Loucy (cell line): ENCODE measurements around the gene YTHDF1.

Experiments used
- H2AFZ ChIP-seq: fragments of 200-600 bp; sonication (generic); 2 replicates; pipeline ENCODE4 v1.6.0; 2016; ENCODE audit warnings: antibody characterized with exemption, mild to moderate bottlenecking, low read length, moderate library complexity
- H3F3A ChIP-seq: fragments of 200-600 bp; 2 replicates; pipeline ENCODE4 v1.6.0; 2016; ENCODE audit warnings: antibody characterized with exemption, low read depth, mild to moderate bottlenecking
- H3K27me3 ChIP-seq: fragments of 200-600 bp; sonication (generic); 2 replicates; pipeline ENCODE4 v1.6.1; 2014; ENCODE audit warnings: low read length, mild to moderate bottlenecking; ENCODE audit not compliant: insufficient read depth, poor library complexity, severe bottlenecking
- H3K36me3 ChIP-seq: fragments of 200-600 bp; sonication (generic); 2 replicates; pipeline ENCODE4 v1.6.1; 2016; ENCODE audit warnings: low read length; ENCODE audit not compliant: insufficient read depth
- H3K4me1 ChIP-seq: fragments of 200-600 bp; sonication (generic); 2 replicates; pipeline ENCODE4 v1.5.1; 2014; ENCODE audit warnings: low read length, mild to moderate bottlenecking; ENCODE audit not compliant: insufficient read depth, poor library complexity, severe bottlenecking
- H3K4me2 ChIP-seq: fragments of 200-600 bp; sonication (generic); 2 replicates; pipeline ENCODE4 v1.6.0; 2014; ENCODE audit warnings: antibody characterized with exemption, low read length, low read depth, mild to moderate bottlenecking; ENCODE audit not compliant: poor library complexity, severe bottlenecking
- H3K4me3 ChIP-seq: fragments of 200-600 bp; sonication (generic); 2 replicates; pipeline ENCODE4 v1.5.1; 2014; ENCODE audit warnings: low read length, mild to moderate bottlenecking, mixed read lengths; ENCODE audit not compliant: poor library complexity, severe bottlenecking
- H3K79me2 ChIP-seq: fragments of 200-600 bp; sonication (generic); 2 replicates; pipeline ENCODE4 v1.6.1; 2014; ENCODE audit warnings: low read length; ENCODE audit not compliant: insufficient read depth
- H3K9ac ChIP-seq: fragments of 200-600 bp; sonication (generic); 2 replicates; pipeline ENCODE4 v1.6.0; 2014; ENCODE audit warnings: mild to moderate bottlenecking, low read depth, low read length, moderate library complexity; ENCODE audit not compliant: poor library complexity, severe bottlenecking
- H3K9me2 ChIP-seq: fragments of 200-600 bp; sonication (generic); replicated peaks from 2 replicates; pipeline ENCODE4 v1.6.1; 2016; ENCODE audit warnings: low read depth, low read length, mixed read lengths
- H3K9me3 ChIP-seq: fragments of 200-600 bp; sonication (generic); 2 replicates; pipeline ENCODE4 v1.6.1; 2014; ENCODE audit warnings: mild to moderate bottlenecking, antibody characterized with exemption, low read length, low read depth; ENCODE audit not compliant: insufficient read depth
- H4K20me1 ChIP-seq: fragments of 200-600 bp; sonication (generic); 2 replicates; pipeline ENCODE4 v1.6.0; 2014; ENCODE audit warnings: antibody characterized with exemption, low read length, mild to moderate bottlenecking; ENCODE audit not compliant: insufficient read depth, poor library complexity, severe bottlenecking
- EZH2phosphoT487 ChIP-seq: fragments of 200-600 bp; IDR thresholded peaks from 2 replicates; pipeline ENCODE4 v1.6.1; 2018; ENCODE audit warnings: antibody characterized with exemption, mild to moderate bottlenecking, moderate library complexity, borderline replicate concordance
- TF ChIP-seq, protein P1 (sequence below): fragments of 200-600 bp; sonication (generic); conservative IDR thresholded peaks from 2 replicates; pipeline ENCODE4 v1.5.1; 2014; ENCODE audit warnings: mild to moderate bottlenecking, antibody characterized with exemption, low read length

The YTHDF1 gene

GRCh38 chr20:63189846-63190559, 25.9 kb downstream of the YTHDF1 start:
- H3K4me1 ChIP-seq, result no peaks in the 10 kb centered on the region
- H3K9me2 ChIP-seq, result no peaks in the 10 kb centered on the region
- no peak overlapping the region for H3K4me3 ChIP-seq
- TF ChIP-seq, protein P1, sequence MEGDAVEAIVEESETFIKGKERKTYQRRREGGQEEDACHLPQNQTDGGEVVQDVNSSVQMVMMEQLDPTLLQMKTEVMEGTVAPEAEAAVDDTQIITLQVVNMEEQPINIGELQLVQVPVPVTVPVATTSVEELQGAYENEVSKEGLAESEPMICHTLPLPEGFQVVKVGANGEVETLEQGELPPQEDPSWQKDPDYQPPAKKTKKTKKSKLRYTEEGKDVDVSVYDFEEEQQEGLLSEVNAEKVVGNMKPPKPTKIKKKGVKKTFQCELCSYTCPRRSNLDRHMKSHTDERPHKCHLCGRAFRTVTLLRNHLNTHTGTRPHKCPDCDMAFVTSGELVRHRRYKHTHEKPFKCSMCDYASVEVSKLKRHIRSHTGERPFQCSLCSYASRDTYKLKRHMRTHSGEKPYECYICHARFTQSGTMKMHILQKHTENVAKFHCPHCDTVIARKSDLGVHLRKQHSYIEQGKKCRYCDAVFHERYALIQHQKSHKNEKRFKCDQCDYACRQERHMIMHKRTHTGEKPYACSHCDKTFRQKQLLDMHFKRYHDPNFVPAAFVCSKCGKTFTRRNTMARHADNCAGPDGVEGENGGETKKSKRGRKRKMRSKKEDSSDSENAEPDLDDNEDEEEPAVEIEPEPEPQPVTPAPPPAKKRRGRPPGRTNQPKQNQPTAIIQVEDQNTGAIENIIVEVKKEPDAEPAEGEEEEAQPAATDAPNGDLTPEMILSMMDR, result no peak
- no peak for TF ChIP-seq EZH2phosphoT487
- no peaks in the 10 kb centered on the region for H3K27me3 ChIP-seq
- H3K9ac ChIP-seq, result no peak overlapping the region
- H3K4me2 ChIP-seq, result no peak overlapping the region
- no peaks in the 10 kb centered on the region for H3K9me3 ChIP-seq
- peaks cover 2% of the 10 kb centered on the region for H4K20me1 ChIP-seq
- no peak overlapping the region for H2AFZ ChIP-seq
- H3F3A ChIP-seq, result no peaks in the 10 kb centered on the region
- peaks cover 12% of the 10 kb centered on the region; the same call in 1 of the 2 replicates for H3K36me3 ChIP-seq
- peaks cover 3% of the 10 kb centered on the region; the same call in 1 of the 2 replicates for H3K79me2 ChIP-seq

- no peak for TF ChIP-seq EZH2phosphoT487
- Histone ChIP-seq H3K4me3 (no peak overlapping the region), H4K20me1 (no peaks in the 10 kb centered on the region), H3K4me2 (no peak overlapping the region), H3K79me2 (peaks cover 3% of the 10 kb centered on the region; the same call in 1 of the 2 replicates), H3F3A (no peaks in the 10 kb centered on the region), H3K9me3 (no peaks in the 10 kb centered on the region), H3K9ac (no peak overlapping the region), H3K27me3 (no peaks in the 10 kb centered on the region), H3K36me3 (peaks cover 5% of the 10 kb centered on the region; the same call in 1 of the 2 replicates), H2AFZ (no peak overlapping the region), H3K4me1 (no peaks in the 10 kb centered on the region), H3K9me2 (no peaks in the 10 kb centered on the region)
Observed at GRCh38 chr20:63189322-63189642, 26.6 kb downstream of the YTHDF1 start.

- Histone ChIP-seq H3K9me3 (no peaks in the 10 kb centered on the region), H3K9me2 (no peaks in the 10 kb centered on the region), H3K79me2 (no peaks in the 10 kb centered on the region; the same call in 1 of the 2 replicates), H2AFZ (no peak overlapping the region), H4K20me1 (no peaks in the 10 kb centered on the region), H3K4me2 (no peak overlapping the region), H3K9ac (no peak overlapping the region), H3K4me1 (no peaks in the 10 kb centered on the region), H3K27me3 (no peaks in the 10 kb centered on the region), H3K4me3 (no peak overlapping the region), H3K36me3 (no peaks in the 10 kb centered on the region), H3F3A (no peaks in the 10 kb centered on the region)
- no peak for TF ChIP-seq EZH2phosphoT487
- TF ChIP-seq, protein P1, result no peak
Observed at GRCh38 chr20:63188641-63189321, 27.1 kb downstream of the YTHDF1 start.
